ENCODE results near the gene PSAT1.

GRCh38 chr9:78286946-78287388 is 10.0 kb upstream of the PSAT1 start:
- TF ChIP-seq CTCF (IDR thresholded peaks at IDR 0.05; ENCODE audit: borderline replicate concordance, extremely low read depth, low read length, poor library complexity, severe bottlenecking) (no peak), EZH2 (IDR thresholded peaks at IDR 0.05; ENCODE audit: borderline replicate concordance, low read depth, low read length, severe bottlenecking) (no peak)

Measured in DND-41 (cell line).